Endothelial cell of umbilical vein (primary cell): ENCODE data around the gene TTYH3. TPM values are rescaled to one million over a fixed set of nuclear protein-coding genes. Genes with fewer than 3 reads are reported as not detected.
A peak's percentile ranks its signal among the peaks of the same experiment; 100 is the strongest.

Experiments
- BruUV-seq: library from RNA; stranded (reverse); fragments of 400-500 nt; replicated peaks from 2 replicates; lab custom pipeline; 2021; lab: Mats Ljungman, UMichigan
- CTCF ChIA-PET: fragments of 300-600, 350-600 bp; sonication (Branson Sonifier 250); formaldehyde crosslinking; loops from one replicate; lab custom pipeline; 2021; ENCODE audit warnings: antibody characterized with exemption, inconsistent platforms; lab: Charles Lee
- POLR2A ChIA-PET: fragments of 300-600, 350-600 bp; sonication (Branson Sonifier 250); formaldehyde crosslinking; loops from one replicate; lab custom pipeline; 2021; ENCODE audit warnings: antibody characterized with exemption, inconsistent platforms; lab: Charles Lee
- DNase-seq: peaks from one replicate; pipeline ENCODE4 v3.0.0-alpha.2; 2011; ENCODE audit warnings: low read depth, low spot score
- FAIRE-seq: peaks from 2 replicates; lab custom pipeline; 2011; peaks lifted over from hg19 to GRCh38; lab: Jason Lieb, UNC
- H2AFZ ChIP-seq: 2 replicates; pipeline ENCODE4 v1.6.0; 2012; ENCODE audit warnings: low read depth, low read length, control low read depth, inconsistent platforms
- H3K27ac ChIP-seq: 2 replicates; pipeline ENCODE4 v1.5.1; 2011; ENCODE audit warnings: low read depth, mild to moderate bottlenecking, control low read depth, low read length, moderate library complexity; ENCODE audit not compliant: insufficient read depth
- H3K27me3 ChIP-seq, 2 experiments: 2 replicates each; pipeline versions ENCODE4 v1.6.0 to v1.6.1; 2011; ENCODE audit warnings: low read length in 2 of 2, mixed read lengths in 1 of 2; ENCODE audit not compliant: control insufficient read depth in 2 of 2, insufficient read depth in 2 of 2
- H3K36me3 ChIP-seq, 2 experiments: 2 replicates in 1 of 2; 3 replicates in 1 of 2; pipeline ENCODE4 v1.5.1; 2011; ENCODE audit warnings: low read length in 2 of 2, mild to moderate bottlenecking in 1 of 2, moderate library complexity in 1 of 2; ENCODE audit not compliant: control insufficient read depth in 2 of 2, insufficient read depth in 2 of 2; ENCODE audit errors: extremely low read depth in 1 of 2
- H3K4me1 ChIP-seq: 3 replicates; pipeline ENCODE4 v1.5.1; 2011; ENCODE audit warnings: mild to moderate bottlenecking, low read length; ENCODE audit not compliant: control insufficient read depth, insufficient read depth; ENCODE audit errors: extremely low read depth
- H3K4me2 ChIP-seq: 2 replicates; pipeline ENCODE4 v1.6.1; 2011; ENCODE audit warnings: low read length, control low read depth, mixed read lengths; ENCODE audit not compliant: insufficient read depth
- H3K4me3 ChIP-seq, 3 experiments: fragments of 200-600 bp in 1 of 3; sonication (generic), shearing (Covaris generic) in 1 of 3; replicated peaks in 1 of 3; 2 replicates each; pipeline ENCODE4 v1.5.1; 2011 to 2016; ENCODE audit warnings: control low read depth in 3 of 3, low read length in 3 of 3, mild to moderate bottlenecking in 2 of 3, inconsistent platforms in 1 of 3, low read depth in 1 of 3, moderate library complexity in 1 of 3; ENCODE audit not compliant: insufficient read depth in 1 of 3
- H3K79me2 ChIP-seq: 2 replicates; pipeline ENCODE4 v1.6.0; 2012; ENCODE audit warnings: low read length, inconsistent platforms; ENCODE audit not compliant: control insufficient read depth, insufficient read depth
- H3K9ac ChIP-seq: replicated peaks from 2 replicates; pipeline ENCODE3; 2011; ENCODE audit warnings: low read length, control low read depth; ENCODE audit not compliant: insufficient read depth; ENCODE audit errors: extremely low read depth
- H3K9me1 ChIP-seq: replicated peaks from 3 replicates; pipeline ENCODE4 v1.6.0; 2011; ENCODE audit warnings: mild to moderate bottlenecking, low read length; ENCODE audit not compliant: control insufficient read depth, insufficient read depth; ENCODE audit errors: extremely low read depth
- H3K9me3 ChIP-seq: replicated peaks from 2 replicates; pipeline ENCODE4 v1.5.1; 2012; ENCODE audit warnings: low read length, inconsistent platforms; ENCODE audit not compliant: control insufficient read depth, insufficient read depth
- H4K20me1 ChIP-seq: replicated peaks from 2 replicates; pipeline ENCODE3; 2011; ENCODE audit warnings: mild to moderate bottlenecking, low read length; ENCODE audit not compliant: control insufficient read depth, insufficient read depth; ENCODE audit errors: extremely low read depth
- CTCF ChIP-seq, 2 donors: IDR thresholded peaks; 1 replicate in 1 of 2; 2 replicates in 1 of 2; pipeline ENCODE4 v1.5.1; 2011; ENCODE audit warnings: low read length in 2 of 2, mild to moderate bottlenecking in 2 of 2, moderate library complexity in 2 of 2, control low read depth in 1 of 2, inconsistent platforms in 1 of 2, low read depth in 1 of 2; ENCODE audit not compliant: insufficient read depth in 1 of 2; ENCODE audit errors: extremely low read depth in 1 of 2
- EZH2 ChIP-seq: IDR thresholded peaks from 2 replicates; pipeline ENCODE4 v1.6.1; 2012; ENCODE audit warnings: borderline replicate concordance, low read depth, mild to moderate bottlenecking, moderate library complexity, low read length, inconsistent platforms; ENCODE audit not compliant: severe bottlenecking
- FOS ChIP-seq: IDR thresholded peaks from 2 replicates; pipeline ENCODE4 v1.6.1; 2011; ENCODE audit warnings: mild to moderate bottlenecking, low read length, moderate library complexity, borderline replicate concordance; ENCODE audit not compliant: insufficient read depth
- GATA2 ChIP-seq: IDR thresholded peaks from 2 replicates; pipeline ENCODE4 v1.7.0; 2011; ENCODE audit warnings: low read depth, mild to moderate bottlenecking, moderate library complexity, mixed read lengths, low read length; ENCODE audit not compliant: insufficient read length, insufficient read depth
- JUN ChIP-seq: IDR thresholded peaks from 2 replicates; pipeline ENCODE4 v1.6.1; 2011; ENCODE audit warnings: borderline replicate concordance, low read depth; ENCODE audit not compliant: insufficient read length, insufficient read depth
- MAX ChIP-seq: IDR thresholded peaks from 2 replicates; pipeline ENCODE4 v1.6.1; 2011; ENCODE audit not compliant: insufficient read depth, insufficient read length
- MYC ChIP-seq: IDR thresholded peaks from one replicate; pipeline ENCODE4 v1.6.1; 2011; ENCODE audit warnings: mild to moderate bottlenecking, low read depth, low read length
- POLR2A ChIP-seq: IDR thresholded peaks from 2 replicates; pipeline ENCODE4 v1.6.1; 2012; ENCODE audit warnings: low read depth, mild to moderate bottlenecking, control low read depth, low read length
- POLR2AphosphoS5 ChIP-seq: IDR thresholded peaks from 2 replicates; pipeline ENCODE4 v1.6.1; 2012; ENCODE audit warnings: low read depth, mild to moderate bottlenecking, control low read depth, low read length, moderate library complexity; ENCODE audit not compliant: insufficient read depth
- dilution Hi-C: fragments of 300-500 bp; cut with MboI; formaldehyde crosslinking; loops from one replicate; pipeline ENCODE4 v1.15.0; 2019; ENCODE audit warnings: low sequenced_read_pairs; ENCODE audit not compliant: extremely low pct_ligation_motif_present
- intact Hi-C: fragments of 100-400 bp; cut with micrococcal nuclease; formaldehyde crosslinking; loops from one replicate; pipeline ENCODE4 v1.10.0; 2022
- polyA plus RNA-seq, 4 experiments: library from polyadenylated mRNA; depleted of rRNA in 3 of 4; stranded (reverse) in 3 of 4; unstranded in 1 of 4; fragments of >200 nt; gene quantifications; 2 replicates each; pipeline versions ENCODE4 v1.2.1 to v1.2.3, GENCODE V29; 2011 to 2012; ENCODE audit warnings: missing spikeins in 1 of 4
- total RNA-seq: library from RNA; stranded (reverse); gene quantifications from 2 replicates; pipeline ENCODE4 v1.2.3, GENCODE V29; 2021

TTYH3 gene
- total and polyA plus RNA-seq, 2 donors (not counting 3 experiments of a cell fraction or from before 2014, with no cell fraction given): 143 to 280 TPM

- Histone ChIP-seq H3K9me3 (no peaks in the 10 kb centered on the region), H3K9ac (no peak overlapping the region), H3K4me2 (no peak overlapping the region), H3K9me1 (no peaks in the 10 kb centered on the region), H2AFZ (no peak overlapping the region), H3K27me3 (no peaks in the 10 kb centered on the region), H3K36me3 (peaks cover 1 to 3% of the 10 kb centered on the region in 2 experiments), H3K4me3 (no peak overlapping the region), H3K27ac (peak overlapping the region; percentile 94), H3K79me2 (peaks cover 85% of the 10 kb centered on the region), H3K4me1 (peaks cover 40% of the 10 kb centered on the region), H4K20me1 (peaks cover 3% of the 10 kb centered on the region)
- ChIA-PET POLR2A (no interaction called here), CTCF (no interaction called here)
- FAIRE-seq: no peak
- TF ChIP-seq EZH2 (no peak), POLR2A (no peak), POLR2AphosphoS5 (no peak), MYC (no peak), FOS (no peak), MAX (no peak), GATA2 (no peak), CTCF (IDR thresholded peaks at IDR 0.05; ENCODE audit: extremely low read depth in 1 of 2, insufficient read depth in 1 of 2, low read depth in 1 of 2, low read length in 2 of 2) (no peak), JUN (no peak)
- no TSS peak for BruUV-seq
- dilution Hi-C loops (no loop called here), intact Hi-C loops (loop anchor here (2.0 to 10.0 kb wide), 6 partner anchors 13 to 165 kb away; partner anchors contain the start of gene GRIFIN)
- DNase-seq: no peak
These were observed 8.1 kb downstream of the TTYH3 start for GRCh38 chr7:2639695-2640481.
